Measurements from ENCODE around the gene UGT1A10. TPM values are rescaled to one million over a fixed set of nuclear protein-coding genes. Genes with fewer than 3 reads are reported as not detected.
"Not testable (repeated sequence)": the region's sequence is repeated elsewhere in the genome, so short reads cannot be mapped to it uniquely, and the experiment has no call there.

UGT1A10 gene
- total RNA-seq, 6 experiments from 2014 or later = not detected

DNA sequence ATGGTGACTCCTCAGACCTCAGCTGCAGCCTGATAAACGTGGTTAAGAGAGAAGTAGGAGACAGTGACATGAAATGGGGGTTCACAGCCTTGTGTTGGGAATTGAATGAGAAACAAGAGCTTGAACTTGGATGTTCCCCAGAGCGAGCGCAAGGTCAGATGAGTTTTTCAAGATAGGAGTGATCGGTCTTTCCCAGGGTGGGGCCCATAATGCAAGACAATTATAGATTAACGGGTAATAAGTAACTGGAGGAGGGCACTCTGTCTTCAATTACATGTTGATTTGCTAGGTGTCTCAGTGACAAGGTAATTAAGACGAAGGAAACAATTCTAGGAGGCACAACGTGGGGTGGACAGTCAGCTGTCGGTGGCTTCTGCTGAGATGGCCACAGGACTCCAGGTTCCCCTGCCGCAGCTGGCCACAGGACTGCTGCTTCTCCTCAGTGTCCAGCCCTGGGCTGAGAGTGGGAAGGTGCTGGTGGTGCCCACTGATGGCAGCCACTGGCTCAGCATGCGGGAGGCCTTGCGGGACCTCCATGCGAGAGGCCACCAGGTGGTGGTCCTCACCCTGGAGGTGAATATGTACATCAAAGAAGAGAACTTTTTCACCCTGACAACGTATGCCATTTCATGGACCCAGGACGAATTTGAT lies 76.5 kb downstream of the UGT1A10 start, which contains the start of gene UGT1A5:
TSS of gene UGT1A5 (plus strand) at position 297 of the 651 bp plus-strand sequence. CDS start at position 382, 85 bp downstream.
- TF ChIP-seq, protein P1, sequence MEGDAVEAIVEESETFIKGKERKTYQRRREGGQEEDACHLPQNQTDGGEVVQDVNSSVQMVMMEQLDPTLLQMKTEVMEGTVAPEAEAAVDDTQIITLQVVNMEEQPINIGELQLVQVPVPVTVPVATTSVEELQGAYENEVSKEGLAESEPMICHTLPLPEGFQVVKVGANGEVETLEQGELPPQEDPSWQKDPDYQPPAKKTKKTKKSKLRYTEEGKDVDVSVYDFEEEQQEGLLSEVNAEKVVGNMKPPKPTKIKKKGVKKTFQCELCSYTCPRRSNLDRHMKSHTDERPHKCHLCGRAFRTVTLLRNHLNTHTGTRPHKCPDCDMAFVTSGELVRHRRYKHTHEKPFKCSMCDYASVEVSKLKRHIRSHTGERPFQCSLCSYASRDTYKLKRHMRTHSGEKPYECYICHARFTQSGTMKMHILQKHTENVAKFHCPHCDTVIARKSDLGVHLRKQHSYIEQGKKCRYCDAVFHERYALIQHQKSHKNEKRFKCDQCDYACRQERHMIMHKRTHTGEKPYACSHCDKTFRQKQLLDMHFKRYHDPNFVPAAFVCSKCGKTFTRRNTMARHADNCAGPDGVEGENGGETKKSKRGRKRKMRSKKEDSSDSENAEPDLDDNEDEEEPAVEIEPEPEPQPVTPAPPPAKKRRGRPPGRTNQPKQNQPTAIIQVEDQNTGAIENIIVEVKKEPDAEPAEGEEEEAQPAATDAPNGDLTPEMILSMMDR (IDR thresholded peaks at IDR 0.05) = no peak
- Mint-ChIP-seq H3K4me1 (ENCODE audit: low read depth) (peaks cover 6% of the 10 kb centered on the region; the same call in 1 of the 2 replicates), H3K36me3 (ENCODE audit: low read depth) (no peaks in the 10 kb centered on the region), H3K4me3 (no peak within 1 kb of the TSS), H3K27ac (no peak within 1 kb of the TSS), H3K27me3 (ENCODE audit: insufficient read depth) (peaks cover 7% of the 10 kb centered on the region), H3K9me3 (no peaks in the 10 kb centered on the region)
- DNase-seq = no peak

DNA sequence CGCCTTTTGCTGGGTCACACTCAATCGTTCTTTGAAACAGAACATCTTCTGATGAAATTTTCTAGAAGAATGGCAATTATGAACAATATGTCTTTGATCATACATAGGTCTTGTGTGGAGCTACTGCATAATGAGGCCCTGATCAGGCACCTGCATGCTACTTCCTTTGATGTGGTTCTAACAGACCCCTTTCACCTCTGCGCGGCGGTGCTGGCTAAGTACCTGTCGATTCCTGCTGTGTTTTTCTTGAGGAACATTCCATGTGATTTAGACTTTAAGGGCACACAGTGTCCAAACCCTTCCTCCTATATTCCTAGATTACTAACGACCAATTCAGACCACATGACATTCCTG lies 77.0 kb downstream of the UGT1A10 start:
- Mint-ChIP-seq H3K4me1 (ENCODE audit: low read depth) (peaks cover 2% of the 10 kb centered on the region; the same call in 1 of the 2 replicates), H3K27ac (no peak overlapping the region), H3K27me3 (ENCODE audit: insufficient read depth) (peaks cover 7% of the 10 kb centered on the region), H3K4me3 (no peak overlapping the region), H3K36me3 (ENCODE audit: low read depth) (no peaks in the 10 kb centered on the region), H3K9me3 (no peaks in the 10 kb centered on the region)
- DNase-seq = no peak
- TF ChIP-seq, protein P1 (IDR thresholded peaks at IDR 0.05) = no peak

DNA sequence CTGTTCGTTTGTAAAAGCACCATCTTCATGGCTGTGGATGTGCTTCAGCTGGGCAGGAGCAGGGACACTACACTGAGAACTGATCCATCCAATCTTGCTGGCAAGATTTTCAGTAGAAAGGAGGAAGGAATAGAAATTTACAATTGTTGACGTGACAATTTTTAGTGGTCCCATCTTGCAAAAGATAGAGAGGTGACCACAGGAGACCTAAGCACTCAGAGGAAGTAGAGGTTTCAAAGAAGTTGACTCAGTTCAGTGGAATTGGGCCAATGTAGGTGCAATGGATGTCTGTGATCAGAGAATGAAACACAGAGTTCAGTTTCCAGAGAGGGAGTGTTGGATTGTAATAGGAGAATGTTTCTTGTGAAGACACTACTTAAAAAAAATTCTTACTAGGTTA lies 77.9 kb downstream of the UGT1A10 start:
- no peak for DNase-seq
- no peak overlapping the region for H3K27ac Mint-ChIP-seq
- peaks cover 7% of the 10 kb centered on the region for H3K27me3 Mint-ChIP-seq (ENCODE audit: insufficient read depth)

DNA sequence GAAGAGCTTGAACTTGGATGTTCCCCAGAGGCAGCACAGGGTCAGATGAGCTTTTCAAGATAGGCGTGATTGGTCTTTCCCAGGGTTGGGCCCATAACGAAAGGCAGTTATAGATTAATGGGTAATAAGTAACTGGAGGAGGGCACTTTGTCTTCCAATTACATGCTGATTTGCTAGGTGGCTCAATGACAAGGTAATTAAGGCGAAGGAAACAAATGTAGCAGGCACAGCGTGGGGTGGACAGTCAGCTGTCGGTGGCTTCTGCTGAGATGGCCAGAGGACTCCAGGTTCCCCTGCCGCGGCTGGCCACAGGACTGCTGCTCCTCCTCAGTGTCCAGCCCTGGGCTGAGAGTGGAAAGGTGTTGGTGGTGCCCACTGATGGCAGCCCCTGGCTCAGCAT lies 82.3 kb downstream of the UGT1A10 start, which contains the start of gene UGT1A4:
TSS of gene UGT1A4 (plus strand) at position 185 of the 400 bp plus-strand sequence. CDS start at position 270, 85 bp downstream.
- Mint-ChIP-seq H3K36me3 (ENCODE audit: low read depth) (no peaks in the 10 kb centered on the region), H3K27me3 (ENCODE audit: insufficient read depth) (peaks cover 10% of the 10 kb centered on the region), H3K4me1 (ENCODE audit: low read depth) (no peaks in the 10 kb centered on the region), H3K9me3 (no peaks in the 10 kb centered on the region), H3K27ac (no peak within 1 kb of the TSS), H3K4me3 (no peak within 1 kb of the TSS)
- DNase-seq = no peak
- TF ChIP-seq, protein P1 (IDR thresholded peaks at IDR 0.05) = no peak

More for the DNA sequence above, 77.9 kb downstream of the UGT1A10 start:
- H3K9me3 Mint-ChIP-seq = no peaks in the 10 kb centered on the region
- no peaks in the 10 kb centered on the region for H3K36me3 Mint-ChIP-seq (ENCODE audit: low read depth)
- H3K4me3 Mint-ChIP-seq = no peak overlapping the region
- H3K4me1 Mint-ChIP-seq (ENCODE audit: low read depth) = no peaks in the 10 kb centered on the region
- TF ChIP-seq, protein P1 (IDR thresholded peaks at IDR 0.05) = no peak

DNA sequence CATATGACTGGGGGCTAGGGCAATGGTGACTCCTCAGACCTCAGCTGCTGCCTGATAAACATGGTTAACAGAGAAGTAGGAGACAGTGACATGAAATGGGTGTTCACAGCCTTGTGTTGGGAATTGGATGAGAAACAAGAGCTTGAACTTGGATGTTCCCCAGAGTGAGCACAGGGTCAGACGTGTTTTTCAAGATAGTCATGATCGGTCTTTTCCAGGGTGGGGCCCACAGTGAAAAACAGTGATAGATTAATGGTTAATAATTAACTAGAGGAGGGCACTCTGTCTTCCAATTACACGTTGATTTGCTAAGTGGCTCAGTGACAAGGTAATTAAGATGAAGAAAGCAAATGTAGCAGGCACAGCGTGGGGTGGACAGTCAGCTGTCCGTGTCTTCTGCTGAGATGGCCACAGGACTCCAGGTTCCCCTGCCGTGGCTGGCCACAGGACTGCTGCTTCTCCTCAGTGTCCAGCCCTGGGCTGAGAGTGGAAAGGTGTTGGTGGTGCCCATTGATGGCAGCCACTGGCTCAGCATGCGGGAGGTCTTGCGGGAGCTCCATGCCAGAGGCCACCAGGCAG lies 92.6 kb downstream of the UGT1A10 start, which contains the start of gene UGT1A3:
TSS of gene UGT1A3 (plus strand) at position 320 of the 579 bp plus-strand sequence. CDS start at position 405, 85 bp downstream.
- peaks cover 4% of the 10 kb centered on the region for H3K9me3 Mint-ChIP-seq

DNA sequence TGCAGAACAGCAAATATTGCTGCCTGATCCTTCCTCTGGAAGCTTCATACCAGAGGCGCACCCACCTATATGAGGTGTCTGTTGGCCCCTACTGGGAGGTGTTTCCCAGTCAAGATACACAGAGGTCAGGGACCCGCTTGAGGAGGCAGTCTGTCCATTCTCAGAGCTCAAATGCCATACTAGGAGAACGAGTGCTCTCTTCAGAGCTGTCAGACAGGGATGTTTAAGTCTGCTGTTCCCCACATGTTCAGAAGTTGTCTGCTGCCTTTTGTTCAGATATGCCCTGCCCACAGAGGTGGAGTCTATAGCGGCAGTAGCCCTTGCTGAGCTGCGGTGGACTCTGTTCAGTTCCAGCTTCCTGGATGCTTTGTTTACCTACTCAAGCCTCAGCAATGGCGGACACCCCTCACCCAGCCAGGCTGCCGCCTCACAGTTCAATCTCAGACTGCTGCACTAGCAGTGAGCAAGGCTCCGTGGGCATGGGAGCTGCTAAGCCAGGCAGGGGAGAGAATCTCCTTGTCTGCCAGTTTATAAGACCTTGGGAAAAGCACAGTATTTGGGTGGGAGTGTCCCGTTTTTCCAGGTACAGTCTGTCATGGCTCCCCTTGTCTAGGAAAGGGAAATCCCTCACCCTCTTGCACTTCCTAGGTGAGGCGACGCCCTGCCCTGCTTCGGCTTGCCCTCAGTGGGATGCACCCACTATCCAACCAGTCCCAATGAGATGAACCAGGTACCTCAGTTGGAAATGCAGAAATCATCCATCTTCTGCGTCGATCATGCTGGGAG lies 100.8 kb downstream of the UGT1A10 start:
- not testable (repeated sequence) for H3K4me3 Mint-ChIP-seq; H3K27me3 Mint-ChIP-seq (ENCODE audit: insufficient read depth); H3K36me3 Mint-ChIP-seq (ENCODE audit: low read depth); H3K4me1 Mint-ChIP-seq (ENCODE audit: low read depth); DNase-seq; H3K27ac Mint-ChIP-seq; H3K9me3 Mint-ChIP-seq

More for the DNA sequence above, 92.6 kb downstream of the UGT1A10 start, which contains the start of gene UGT1A3:
- TF ChIP-seq, protein P1 (IDR thresholded peaks at IDR 0.05) = no peak
- Mint-ChIP-seq H3K4me3 (no peak within 1 kb of the TSS), H3K4me1 (ENCODE audit: low read depth) (no peaks in the 10 kb centered on the region), H3K27me3 (ENCODE audit: insufficient read depth) (no peaks in the 10 kb centered on the region; the same call in 1 of the 2 replicates), H3K36me3 (ENCODE audit: low read depth) (no peaks in the 10 kb centered on the region), H3K27ac (no peak within 1 kb of the TSS)
- DNase-seq = no peak

Data from HFFc6 (cell line).